Mononuclear cell (primary cell): ENCODE data around the gene CLMP. TPM values are rescaled to one million over a fixed set of nuclear protein-coding genes. Genes with fewer than 3 reads are reported as not detected.
"Not testable (repeated sequence)": the region's sequence is repeated elsewhere in the genome, so short reads cannot be mapped to it uniquely, and the experiment has no call there.

ENCODE experiments used
- H3K27me3 ChIP-seq: 2 replicates; pipeline ENCODE4 v1.6.0; 2011; ENCODE audit warnings: low read length, control low read depth; ENCODE audit not compliant: insufficient read depth
- H3K4me1 ChIP-seq: 2 replicates; pipeline ENCODE4 v1.5.1; 2011; ENCODE audit warnings: mild to moderate bottlenecking, low read length, control low read depth; ENCODE audit not compliant: insufficient read depth
- H3K4me3 ChIP-seq: 2 replicates; pipeline ENCODE4 v1.5.1; 2011; ENCODE audit warnings: mild to moderate bottlenecking, low read length, moderate library complexity
- H3K9me3 ChIP-seq: 2 replicates; pipeline ENCODE4 v1.5.1; 2011; ENCODE audit warnings: low read depth, mild to moderate bottlenecking, control low read depth, low read length
- total RNA-seq: library from RNA; depleted of rRNA; stranded (reverse); fragments of >200 nt; gene quantifications from one replicate; pipeline ENCODE4 v1.2.3, GENCODE V29; 2012

Gene CLMP
- total RNA-seq, 1 donor: 0.10 TPM

DNA sequence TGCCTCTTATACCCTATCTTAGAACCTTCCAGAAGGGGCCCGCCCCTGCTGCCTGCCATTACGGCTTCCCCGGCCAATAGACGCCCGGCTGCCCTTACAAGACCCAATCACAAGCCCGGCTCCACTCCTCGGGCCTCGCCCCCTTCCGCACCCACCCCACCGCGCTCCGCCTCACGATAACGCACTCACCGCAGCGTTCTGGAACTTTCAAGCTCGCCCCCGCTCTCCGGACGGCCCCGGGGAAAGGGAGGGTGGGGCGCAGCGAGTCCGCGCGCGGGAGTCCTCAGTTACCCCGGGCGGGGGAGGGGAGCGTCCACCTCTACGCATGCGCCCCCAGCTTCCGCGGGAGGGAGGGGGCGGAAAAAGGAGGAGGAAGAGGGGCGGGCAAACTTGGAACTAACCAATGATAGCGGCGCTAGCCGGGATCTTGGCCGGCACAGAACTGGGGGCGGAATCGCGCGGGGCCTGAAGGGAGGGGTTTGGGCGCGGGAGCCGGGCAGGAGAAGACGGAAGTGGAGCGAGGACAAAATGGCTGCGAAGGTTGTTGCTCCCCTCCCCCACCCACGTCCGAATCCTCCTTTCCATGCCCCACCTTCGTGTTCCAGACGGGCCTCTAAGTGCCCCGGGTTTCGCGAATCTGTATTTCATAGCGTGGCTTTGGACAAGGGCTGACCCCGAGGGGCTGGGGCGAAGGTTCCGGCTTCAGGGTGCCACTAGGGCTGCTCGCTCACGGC, 132.7 kb downstream of the CLMP start:
- peak overlapping the region; percentile 99 for H3K4me3 ChIP-seq
- H3K27me3 ChIP-seq: no peaks in the 10 kb centered on the region
- H3K9me3 ChIP-seq: no peaks in the 10 kb centered on the region
- H3K4me1 ChIP-seq: peaks cover 64% of the 10 kb centered on the region

DNA sequence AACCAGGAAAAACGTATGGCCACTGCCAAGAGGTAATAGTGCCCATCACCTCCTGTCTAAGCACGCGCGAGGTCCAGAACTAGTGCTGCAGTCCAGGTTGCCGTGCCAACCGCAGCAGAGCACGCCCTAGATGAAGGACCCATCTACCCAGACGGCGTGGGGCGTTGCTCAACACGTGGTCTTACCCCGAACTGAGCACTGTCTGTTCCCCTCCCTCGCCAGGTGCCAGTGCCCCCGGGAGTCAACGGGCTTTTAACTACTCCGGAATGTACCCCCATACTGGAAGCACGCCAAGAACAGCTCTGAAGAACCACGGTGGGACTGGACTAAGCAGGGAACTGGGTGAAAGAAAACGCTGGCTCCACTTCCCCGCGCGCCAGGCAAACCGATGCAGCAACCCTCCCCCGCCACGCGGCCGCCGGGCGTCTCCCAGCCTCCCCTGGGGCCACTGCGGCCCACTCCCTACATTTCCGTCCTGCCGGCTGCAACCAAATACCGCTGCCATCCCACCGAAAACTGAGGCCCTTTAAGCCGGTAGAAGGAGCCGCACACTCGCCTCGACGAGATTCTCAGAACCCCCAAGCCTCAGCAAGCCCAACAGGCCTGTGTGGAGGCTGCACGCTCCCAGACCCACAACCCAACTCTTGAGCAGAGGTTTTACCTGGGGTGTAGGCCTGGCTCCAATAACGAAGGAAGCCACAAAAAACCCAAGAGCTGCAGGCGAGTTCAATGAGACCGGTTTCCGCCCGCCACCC, 133.5 kb downstream of the CLMP start, which contains the start of gene HSPA8:
Gene HSPA8, minus strand, starts transcription at position 734 of the 755 bp plus-strand sequence. CDS start 812 bp downstream, outside the sequence.
- H3K4me1 ChIP-seq: peaks cover 71% of the 10 kb centered on the region
- no peaks in the 10 kb centered on the region for H3K27me3 ChIP-seq
- peak within 1 kb of the TSS; percentile 99 for H3K4me3 ChIP-seq
- H3K9me3 ChIP-seq: no peaks in the 10 kb centered on the region

DNA sequence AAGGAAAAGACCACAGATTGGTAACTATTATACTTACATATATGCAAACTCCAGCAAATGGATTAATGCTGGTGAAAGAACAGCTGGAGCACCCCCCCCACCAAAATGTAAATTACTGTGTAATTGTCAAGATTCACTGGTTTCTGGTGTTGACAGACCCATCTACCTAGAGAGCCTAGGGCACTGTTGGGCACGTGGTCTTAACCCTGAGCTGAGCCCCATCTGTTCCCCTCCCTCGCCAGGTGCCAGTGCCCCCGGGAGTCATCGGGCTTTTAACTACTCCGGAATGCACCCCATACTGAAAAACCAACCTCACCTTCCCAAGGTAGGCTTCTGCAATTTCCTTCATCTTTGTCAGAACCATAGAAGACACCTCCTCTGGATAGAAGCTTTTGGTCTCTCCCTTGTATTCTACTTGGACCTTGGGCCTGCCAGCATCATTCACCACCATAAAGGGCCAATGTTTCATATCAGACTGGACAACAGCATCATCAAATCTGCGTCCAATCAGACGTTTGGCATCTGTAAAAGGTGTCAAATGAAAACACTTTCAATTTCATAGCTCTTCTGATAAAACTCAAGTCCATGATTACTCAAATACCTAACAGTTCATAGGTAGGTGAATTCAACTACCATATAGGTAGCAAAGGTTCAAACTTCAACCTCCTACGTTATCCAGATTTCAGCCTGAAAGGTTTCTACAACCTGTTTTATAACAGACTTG, 134.6 kb downstream of the CLMP start:
- peak overlapping the region; percentile 99 for H3K4me3 ChIP-seq

DNA sequence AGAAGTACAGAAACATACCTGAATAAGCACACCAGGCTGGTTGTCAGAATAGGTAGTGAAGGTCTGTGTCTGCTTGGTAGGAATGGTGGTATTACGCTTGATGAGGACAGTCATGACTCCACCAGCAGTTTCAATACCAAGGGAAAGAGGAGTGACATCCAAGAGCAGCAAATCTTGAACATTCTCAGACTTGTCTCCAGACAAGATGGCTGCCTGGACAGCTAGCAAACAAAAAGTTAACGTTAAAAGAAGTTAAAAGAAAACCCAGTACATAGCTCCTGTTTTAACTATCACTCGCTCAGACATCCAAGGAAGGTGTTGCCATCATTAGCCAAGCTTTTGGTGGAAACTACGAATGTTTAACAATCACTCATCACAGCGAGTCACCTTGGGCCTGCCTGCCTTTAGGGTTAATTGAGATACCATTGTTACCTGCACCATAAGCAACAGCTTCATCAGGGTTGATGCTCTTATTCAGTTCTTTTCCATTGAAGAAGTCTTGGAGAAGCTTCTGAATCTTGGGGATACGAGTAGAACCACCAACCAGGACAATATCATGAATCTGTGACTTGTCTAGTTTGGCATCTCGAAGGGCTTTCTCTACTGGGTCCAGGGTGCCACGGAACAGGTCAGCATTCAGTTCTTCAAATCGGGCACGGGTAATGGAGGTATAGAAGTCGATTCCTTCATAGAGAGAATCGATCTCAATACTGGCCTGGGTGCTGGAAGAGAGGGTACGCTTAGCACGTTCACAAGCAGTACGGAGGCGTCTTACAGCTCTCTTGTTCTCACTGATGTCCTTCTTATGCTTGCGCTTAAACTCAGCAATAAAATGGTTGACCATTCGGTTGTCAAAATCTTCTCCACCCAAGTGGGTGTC, 135.8 kb downstream of the CLMP start:
- Histone ChIP-seq H3K4me3 (peak overlapping the region; percentile 99), H3K4me1 (peaks cover 80% of the 10 kb centered on the region)
- not testable (repeated sequence) for H3K27me3 ChIP-seq, H3K9me3 ChIP-seq

More for the DNA sequence above, 134.6 kb downstream of the CLMP start:
- Histone ChIP-seq H3K9me3 (no peaks in the 10 kb centered on the region), H3K4me1 (peaks cover 80% of the 10 kb centered on the region), H3K27me3 (no peaks in the 10 kb centered on the region)

- no peaks in the 10 kb centered on the region for H3K27me3 ChIP-seq
- no peaks in the 10 kb centered on the region for H3K9me3 ChIP-seq
- no peak overlapping the region for H3K4me3 ChIP-seq
- H3K4me1 ChIP-seq: peaks cover 67% of the 10 kb centered on the region
Measured at GRCh38 chr11:123057661-123058305, 137.3 kb downstream of the CLMP start.

DNA sequence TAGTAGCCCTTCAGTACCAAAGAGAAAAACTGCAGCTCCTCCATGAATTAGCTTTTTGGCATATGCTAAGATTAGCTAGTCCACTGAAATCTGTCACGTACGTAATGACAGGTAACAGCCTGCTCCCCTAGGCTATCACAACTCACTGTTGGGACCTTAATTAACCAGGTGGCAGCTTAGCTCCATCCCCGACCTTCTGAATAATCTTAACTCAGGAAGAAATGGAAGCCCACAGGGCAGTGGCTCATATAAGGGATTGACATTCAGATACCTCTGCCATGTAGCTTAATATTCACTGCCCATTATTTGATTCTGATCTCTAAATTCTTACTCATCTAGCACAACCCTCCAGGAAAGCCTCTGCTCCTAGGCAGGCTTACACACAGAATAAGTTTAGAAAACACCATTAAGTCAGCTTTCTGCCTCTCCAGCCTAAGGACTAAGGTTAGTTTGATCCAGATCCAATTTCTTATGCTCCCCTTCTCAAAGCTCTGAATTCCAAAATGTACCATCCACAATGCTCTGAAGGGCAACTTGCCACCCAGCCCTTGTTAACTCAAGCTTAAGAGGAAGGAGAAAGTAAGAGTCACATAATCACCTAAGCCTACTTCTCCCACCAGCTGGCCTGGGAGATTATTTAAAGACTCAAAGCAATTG, 138.1 kb downstream of the CLMP start:
- no peaks in the 10 kb centered on the region for H3K27me3 ChIP-seq
- no peak overlapping the region for H3K4me3 ChIP-seq
- peaks cover 67% of the 10 kb centered on the region for H3K4me1 ChIP-seq
- no peaks in the 10 kb centered on the region for H3K9me3 ChIP-seq

- no peaks in the 10 kb centered on the region for H3K27me3 ChIP-seq
- peaks cover 57% of the 10 kb centered on the region for H3K4me1 ChIP-seq
- no peaks in the 10 kb centered on the region for H3K9me3 ChIP-seq
- H3K4me3 ChIP-seq: no peak overlapping the region
Measured at GRCh38 chr11:123055191-123055901, 139.7 kb downstream of the CLMP start.

DNA sequence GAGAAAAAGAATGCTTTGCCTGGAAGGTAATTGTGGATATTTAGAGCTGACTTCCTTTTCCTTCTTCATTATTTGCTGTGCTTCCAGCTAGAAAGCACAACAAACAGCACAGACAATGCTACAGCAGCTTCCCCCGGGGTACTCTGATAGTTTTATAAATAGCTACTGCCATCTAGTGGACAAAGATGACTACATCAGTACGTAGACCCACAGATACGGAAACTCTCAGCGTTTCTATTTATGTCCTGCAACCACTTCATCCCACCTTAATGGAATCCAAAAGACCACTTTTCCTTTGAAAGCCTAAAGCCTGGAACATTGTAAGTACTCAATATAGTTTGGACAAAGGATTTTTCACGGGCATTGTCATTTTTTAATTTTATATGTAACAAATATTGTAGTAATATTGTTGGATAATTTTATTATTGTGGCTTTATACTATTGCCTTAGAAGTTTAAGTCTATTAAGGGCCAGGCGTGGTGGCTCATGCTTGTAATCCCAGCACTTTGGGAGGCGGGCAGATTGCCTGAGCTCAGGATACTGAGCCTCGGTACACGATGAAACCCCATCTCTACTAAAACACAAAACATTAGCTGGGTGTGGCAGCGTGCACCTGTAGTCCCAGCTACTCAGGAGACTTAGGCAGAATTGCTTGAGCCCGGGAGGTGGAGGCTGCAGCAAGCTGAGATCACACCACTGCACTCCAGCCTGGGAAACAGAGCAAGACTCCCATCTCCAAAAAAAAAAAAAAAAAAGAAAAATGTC, 140.6 kb downstream of the CLMP start:
- no peak overlapping the region for H3K4me3 ChIP-seq
- no peaks in the 10 kb centered on the region for H3K9me3 ChIP-seq
- H3K27me3 ChIP-seq: no peaks in the 10 kb centered on the region
- H3K4me1 ChIP-seq: peaks cover 48% of the 10 kb centered on the region

DNA sequence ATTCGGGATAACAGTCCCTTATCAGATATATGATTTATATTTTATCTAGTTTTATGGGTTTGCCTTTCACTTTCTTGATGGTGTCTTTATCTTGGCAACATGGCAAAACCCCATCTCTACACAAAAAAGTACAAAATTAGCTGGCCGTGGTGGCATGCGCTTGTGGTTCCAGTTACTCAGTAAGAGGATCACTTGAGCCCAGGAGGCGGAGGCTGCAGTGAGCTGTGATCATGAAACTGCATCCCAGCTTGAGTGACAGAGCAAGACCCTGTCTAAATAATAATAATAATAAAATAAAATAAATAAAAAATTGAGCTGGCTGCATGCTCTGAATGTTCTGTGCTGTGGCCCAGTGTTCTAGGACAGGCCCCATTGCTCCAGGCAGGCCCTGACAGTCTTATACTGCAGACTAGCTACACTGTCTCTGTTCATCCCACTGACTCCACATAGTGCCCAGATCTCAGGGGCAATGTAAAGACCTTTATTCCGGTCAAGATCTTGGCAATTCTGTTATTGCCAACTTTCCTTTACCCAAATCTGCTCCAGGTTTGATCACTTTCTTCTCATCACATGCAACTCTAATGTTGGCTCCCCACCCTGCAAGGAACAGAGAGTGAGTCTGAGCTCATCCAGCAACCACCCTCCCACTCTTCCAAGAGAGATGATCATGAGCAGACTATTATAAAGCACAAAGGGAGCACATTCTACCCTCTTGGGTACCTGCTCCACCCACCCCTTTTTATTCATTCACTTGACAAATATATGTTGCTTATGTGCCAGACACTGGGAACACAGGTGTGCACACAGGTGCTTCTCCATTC, 141.9 kb downstream of the CLMP start:
- H3K4me3 ChIP-seq: no peak overlapping the region
- H3K27me3 ChIP-seq: no peaks in the 10 kb centered on the region
- H3K9me3 ChIP-seq: no peaks in the 10 kb centered on the region
- peaks cover 34% of the 10 kb centered on the region for H3K4me1 ChIP-seq

DNA sequence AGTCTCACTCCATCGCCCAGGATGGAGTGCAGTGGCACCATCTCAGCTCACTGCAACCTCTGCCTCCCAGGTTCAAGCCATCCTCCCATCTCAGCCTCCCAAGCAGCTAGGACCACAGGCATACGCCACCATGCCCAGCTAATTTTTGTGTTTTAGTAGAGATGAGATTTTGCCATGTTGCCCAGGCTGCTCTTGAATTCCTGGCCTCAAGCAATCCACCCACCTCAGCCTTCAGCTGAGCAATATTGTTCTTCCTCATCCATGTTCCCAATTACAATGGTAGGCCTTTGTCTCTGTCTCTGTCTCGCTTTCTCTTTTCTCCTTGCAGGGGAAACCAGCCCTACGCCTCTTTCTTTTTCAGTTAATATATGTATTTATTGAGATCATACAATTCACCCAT, 143.4 kb downstream of the CLMP start:
- peaks cover 21% of the 10 kb centered on the region for H3K4me1 ChIP-seq
- no peaks in the 10 kb centered on the region for H3K27me3 ChIP-seq
- H3K4me3 ChIP-seq: no peak overlapping the region
- H3K9me3 ChIP-seq: no peaks in the 10 kb centered on the region

- no peaks in the 10 kb centered on the region for H3K27me3 ChIP-seq
- no peak overlapping the region for H3K4me3 ChIP-seq
- peaks cover 16% of the 10 kb centered on the region for H3K4me1 ChIP-seq
- H3K9me3 ChIP-seq: no peaks in the 10 kb centered on the region
Measured at GRCh38 chr11:123051146-123051545, 143.9 kb downstream of the CLMP start.

GRCh38 chr11:123047947-123048293, 147.1 kb downstream of the CLMP start:
- Histone ChIP-seq H3K4me1 (no peaks in the 10 kb centered on the region), H3K9me3 (no peaks in the 10 kb centered on the region), H3K27me3 (no peaks in the 10 kb centered on the region), H3K4me3 (no peak overlapping the region)
